Measurements from ENCODE around the gene VEGFD.

The VEGFD gene

DNA sequence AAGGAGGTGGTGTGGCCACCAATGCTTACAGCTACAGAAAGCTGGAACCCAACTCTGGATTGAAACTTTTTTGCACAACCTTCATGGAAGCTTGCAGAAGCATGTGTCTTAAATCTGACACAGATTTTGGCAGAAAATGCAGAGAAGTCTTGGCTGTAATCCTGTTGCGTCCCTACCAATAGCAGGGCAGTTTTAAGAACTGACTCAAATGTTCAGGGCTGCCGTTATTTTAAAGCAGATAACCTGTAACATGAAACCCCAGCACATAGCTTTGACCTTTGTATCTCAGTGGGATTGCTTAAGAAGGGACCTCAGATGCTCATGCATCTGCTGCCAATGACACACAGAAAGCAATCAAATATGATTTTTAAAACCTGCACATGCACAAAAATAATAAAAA lies at the start of gene VEGFD:
TSS of gene VEGFD (minus strand) at position 110 of the 400 bp plus-strand sequence. CDS start 467 bp downstream, outside the sequence.
- in situ Hi-C loops (cut with MboI; ENCODE audit: low sequenced_read_pairs) = no loop called here

- in situ Hi-C loops (cut with MboI; ENCODE audit: low sequenced_read_pairs) = no loop called here
Measured at GRCh38 chrX:15430584-15430983, 46.4 kb upstream of the VEGFD start.

DNA sequence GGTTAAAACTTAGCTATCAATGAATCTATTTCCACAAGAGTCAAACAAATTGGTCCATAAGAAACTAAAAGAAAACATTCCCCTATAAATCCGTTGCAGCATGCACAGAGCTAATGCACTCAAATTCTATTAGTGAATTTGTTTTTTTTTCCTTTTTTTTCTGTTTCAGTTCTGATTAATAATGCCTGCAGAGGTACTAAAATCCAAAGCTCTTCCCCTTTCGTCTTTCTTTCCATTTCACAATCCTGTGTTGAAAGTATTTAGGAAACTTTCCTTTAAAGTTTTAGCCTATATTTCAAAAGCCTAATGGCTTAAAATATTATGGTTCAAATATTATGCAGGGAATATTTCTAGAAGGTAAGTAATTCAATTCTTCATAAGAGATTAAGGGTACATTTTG lies 45.9 kb upstream of the VEGFD start:
- in situ Hi-C loops (cut with MboI; ENCODE audit: low sequenced_read_pairs) = no loop called here

DNA sequence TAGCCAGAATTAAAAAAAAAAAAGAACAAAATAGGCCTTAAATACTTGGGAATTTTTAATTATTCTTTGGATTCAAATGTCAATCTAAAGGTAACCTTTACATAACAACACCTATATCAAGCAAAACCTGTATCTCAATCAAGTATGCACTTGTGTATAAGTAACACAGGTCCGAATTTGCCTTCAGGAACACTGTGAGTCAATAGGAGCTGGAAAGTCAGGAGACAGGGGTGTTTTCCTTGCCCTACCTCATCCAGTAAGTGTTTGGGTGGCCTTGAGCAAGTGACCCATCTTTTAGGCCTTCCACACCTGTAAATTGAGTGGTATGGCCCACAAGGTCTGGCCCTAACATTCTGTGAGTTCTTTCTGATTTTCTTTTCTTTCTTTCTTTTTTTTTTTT lies 40.8 kb upstream of the VEGFD start:
- in situ Hi-C loops (cut with MboI; ENCODE audit: low sequenced_read_pairs) = no loop called here

GRCh38 chrX:15418707-15419181 lies 34.5 kb upstream of the VEGFD start:
- in situ Hi-C loops (cut with MboI; ENCODE audit: low sequenced_read_pairs) = no loop called here

DNA sequence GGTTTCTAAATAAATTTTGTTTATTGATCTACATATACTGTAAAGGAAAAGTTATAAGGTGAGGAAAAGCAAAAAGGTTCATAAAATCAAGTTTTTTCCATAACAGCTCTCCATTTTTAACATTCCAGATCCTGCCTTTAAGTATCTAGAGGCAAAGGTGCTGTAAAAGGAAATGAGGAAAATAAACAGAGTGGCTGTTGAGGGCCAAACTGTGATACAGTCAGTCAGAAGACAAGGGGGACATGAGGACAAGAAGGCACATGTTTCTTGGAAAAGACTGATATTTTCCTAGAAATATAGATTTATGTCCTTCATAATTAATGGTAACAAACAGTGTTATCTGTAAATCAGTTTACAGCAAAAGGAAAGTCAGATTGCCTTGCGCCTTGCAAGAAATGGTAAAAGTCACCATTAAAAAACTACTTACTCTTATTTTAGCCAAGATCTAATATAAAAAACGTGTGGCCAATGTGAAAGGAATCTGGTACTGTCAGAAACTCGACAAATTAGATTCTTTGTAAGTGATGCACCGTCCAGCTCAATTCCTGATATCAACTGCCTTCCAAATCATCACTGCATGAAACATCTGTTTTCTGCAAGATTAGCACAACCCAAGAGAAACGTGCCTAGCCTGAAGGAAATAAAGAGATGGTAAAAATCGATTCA lies 34.0 kb upstream of the VEGFD start:
- in situ Hi-C loops (cut with MboI; ENCODE audit: low sequenced_read_pairs) = no loop called here

DNA sequence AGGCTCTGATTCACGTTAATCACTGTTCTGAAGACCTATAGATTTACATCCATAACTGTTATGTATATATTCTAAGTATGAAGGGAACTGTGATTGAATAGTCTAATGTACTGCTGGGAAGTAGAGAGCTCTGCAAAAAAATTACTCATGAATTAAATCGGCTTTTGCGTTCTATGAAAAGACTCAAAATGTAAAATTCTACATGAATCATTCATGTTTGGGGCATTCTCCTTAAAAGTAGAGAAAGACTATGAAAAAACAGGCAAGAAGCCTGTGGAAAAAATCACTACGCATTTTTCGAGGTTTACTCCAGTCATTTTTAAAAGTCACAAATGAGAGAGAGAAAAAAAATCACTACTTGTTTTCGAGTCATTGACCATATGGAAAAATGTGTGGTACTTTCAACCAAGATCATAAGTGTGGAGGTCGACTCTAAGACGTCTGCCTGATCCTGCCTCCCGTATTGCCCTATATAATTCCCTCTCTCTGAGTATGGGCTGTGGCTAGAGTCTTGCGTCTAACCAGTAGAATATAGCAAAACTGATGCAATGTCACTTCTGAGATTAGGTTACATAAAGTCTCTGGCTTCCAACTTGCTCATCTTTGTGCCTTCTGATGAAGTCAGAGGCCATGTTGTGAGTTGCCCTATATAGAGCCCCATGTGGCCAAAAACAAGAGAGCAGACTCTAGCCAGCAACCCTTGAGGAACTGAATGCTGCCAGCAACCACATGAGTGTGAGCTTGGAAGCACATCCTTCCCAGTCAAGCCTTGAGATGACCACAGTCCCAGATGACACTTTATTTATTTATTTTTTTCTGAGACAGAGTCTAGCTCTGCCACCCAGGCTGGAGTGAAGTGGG lies 32.1 kb upstream of the VEGFD start:
- in situ Hi-C loops (cut with MboI; ENCODE audit: low sequenced_read_pairs) = no loop called here

- in situ Hi-C loops (cut with MboI; ENCODE audit: low sequenced_read_pairs) = no loop called here
Measured at GRCh38 chrX:15413101-15413500, 28.9 kb upstream of the VEGFD start.

GRCh38 chrX:15410947-15411346 lies 26.7 kb upstream of the VEGFD start:
- in situ Hi-C loops (cut with MboI; ENCODE audit: low sequenced_read_pairs) = no loop called here

GRCh38 chrX:15410430-15410829 lies 26.2 kb upstream of the VEGFD start:
- in situ Hi-C loops (cut with MboI; ENCODE audit: low sequenced_read_pairs) = no loop called here

DNA sequence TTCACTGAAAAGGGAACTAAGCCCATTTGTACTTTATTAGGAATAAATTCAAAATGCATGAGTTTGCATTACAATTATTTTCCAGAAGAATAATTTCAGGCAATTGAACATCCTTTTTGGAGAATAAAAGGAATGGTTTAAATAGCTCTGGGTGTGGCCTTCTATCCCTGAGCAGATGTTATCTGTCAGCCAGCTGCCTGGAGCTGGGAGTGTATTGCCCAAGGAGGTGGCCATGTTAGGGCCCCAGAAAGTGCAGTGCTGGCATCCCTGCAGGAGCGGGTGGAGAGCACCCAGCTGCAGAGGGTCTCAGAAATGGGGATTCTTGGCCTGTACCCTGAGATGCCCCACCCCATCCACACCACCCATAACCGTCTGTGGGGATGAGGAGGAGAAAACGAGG lies 21.6 kb upstream of the VEGFD start:
- in situ Hi-C loops (cut with MboI; ENCODE audit: low sequenced_read_pairs) = no loop called here

DNA sequence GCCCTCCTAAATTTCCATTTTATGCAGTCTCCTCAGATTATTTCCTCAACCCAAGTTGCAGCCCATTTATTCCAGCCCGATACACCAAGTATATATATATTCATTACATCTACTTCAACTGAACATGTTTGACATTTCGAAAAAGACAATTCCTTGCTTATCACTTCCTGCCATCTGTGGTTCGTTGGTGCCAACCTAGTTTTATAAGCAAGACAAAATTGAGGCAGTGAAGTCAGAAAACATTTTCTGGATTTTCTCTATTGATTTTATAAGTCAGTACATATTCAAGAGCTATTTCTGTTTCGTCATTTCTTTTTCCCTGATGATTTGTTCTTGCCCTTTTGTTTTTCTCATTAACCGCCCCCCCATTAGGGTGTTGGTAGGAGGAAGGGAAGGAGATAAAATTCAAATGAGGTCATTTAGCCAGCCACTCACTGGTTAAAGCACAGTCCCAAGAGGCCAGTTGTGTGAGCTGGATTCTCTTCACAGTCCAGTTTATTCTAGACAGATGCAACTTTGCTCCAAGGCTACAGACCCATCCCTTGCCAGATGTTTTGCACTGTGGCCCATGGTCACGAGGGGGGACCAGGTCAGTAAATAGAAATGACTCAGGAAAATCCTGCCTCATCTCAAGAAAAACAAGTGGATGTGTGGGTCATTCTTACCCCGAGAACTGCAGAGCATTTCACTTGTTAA lies 20.3 kb upstream of the VEGFD start:
- in situ Hi-C loops (cut with MboI; ENCODE audit: low sequenced_read_pairs) = no loop called here

- in situ Hi-C loops (cut with MboI; ENCODE audit: low sequenced_read_pairs) = no loop called here
Measured at GRCh38 chrX:15401378-15401777, 17.2 kb upstream of the VEGFD start.

DNA sequence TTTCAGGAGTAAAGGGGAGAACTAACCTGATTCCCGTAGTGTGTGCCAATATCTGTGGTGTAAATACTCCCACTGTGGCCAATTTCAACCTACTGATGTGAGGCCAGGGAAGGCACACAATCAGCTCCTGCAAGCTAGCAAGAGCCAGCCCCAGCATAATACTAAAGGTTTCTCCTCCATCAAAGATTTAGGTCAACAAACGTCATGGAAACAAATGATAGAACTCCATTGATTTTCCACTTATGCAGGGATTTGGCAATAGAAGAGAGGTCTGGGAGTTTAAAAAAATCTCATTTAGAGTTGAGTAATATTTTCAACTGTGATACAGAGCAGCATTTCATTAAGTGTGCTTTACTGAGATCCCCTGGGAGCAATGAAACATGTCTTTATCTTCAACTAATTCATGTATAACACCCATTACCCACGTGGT lies 15.8 kb upstream of the VEGFD start:
- in situ Hi-C loops (cut with MboI; ENCODE audit: low sequenced_read_pairs) = no loop called here

DNA sequence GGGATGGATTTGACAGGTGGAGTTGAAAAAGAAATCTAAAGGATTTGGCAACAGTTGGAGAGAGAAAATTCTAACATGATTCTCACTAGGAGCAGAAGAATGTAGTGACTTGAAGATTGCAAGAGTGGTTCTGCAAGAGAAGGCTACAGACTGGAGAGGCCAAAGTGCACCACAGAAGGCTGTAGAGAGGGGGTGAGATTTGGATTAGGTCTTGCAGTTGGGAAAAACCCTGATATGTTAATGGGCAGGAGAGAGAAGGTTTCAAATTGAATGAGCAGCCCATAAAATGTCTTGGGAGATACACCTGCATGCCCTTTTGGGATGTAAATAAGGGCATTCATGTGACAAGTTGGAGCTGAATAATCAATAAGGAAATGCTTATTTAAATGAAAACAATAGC lies 14.7 kb upstream of the VEGFD start:
- in situ Hi-C loops (cut with MboI; ENCODE audit: low sequenced_read_pairs) = no loop called here

- in situ Hi-C loops (cut with MboI; ENCODE audit: low sequenced_read_pairs) = no loop called here
Measured at GRCh38 chrX:15395789-15396188, 11.6 kb upstream of the VEGFD start.

DNA sequence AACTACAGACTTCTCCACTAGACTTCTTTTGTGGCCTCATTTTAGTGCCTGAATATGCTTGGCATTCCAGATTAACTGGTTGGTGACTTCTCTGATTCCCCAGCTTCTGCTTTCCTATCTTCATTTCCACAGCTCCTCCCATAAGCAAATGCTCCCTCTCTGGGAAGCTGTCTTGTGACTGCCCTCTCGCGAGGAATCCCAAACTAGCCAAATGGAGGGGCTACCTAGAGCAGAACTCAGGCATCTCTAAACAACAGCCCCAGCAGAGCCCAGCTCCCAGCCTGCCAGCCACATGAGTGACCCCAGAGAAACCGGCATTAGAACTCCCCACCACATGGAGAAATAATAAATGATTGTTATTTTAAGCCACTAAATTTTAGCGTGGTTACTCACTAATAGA lies 7.6 kb upstream of the VEGFD start:
- in situ Hi-C loops (cut with MboI; ENCODE audit: low sequenced_read_pairs) = no loop called here

DNA sequence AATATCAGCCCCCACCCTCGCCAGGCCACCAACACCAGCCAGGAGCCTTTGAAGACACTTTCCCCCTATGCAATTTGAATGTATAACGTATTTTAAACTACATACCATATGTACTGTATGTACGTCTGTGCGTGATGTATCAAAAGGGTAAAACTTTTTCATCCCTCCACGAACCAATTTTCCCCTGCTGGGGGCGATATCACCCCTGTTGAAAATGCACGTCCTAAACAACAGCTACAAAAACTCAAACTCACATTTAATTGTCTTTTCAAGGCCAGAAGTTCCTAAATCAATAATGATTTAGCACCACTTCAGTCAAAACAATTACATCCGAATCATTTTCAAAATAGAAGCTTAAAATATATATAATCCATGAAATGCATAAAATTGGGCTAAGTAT lies 1.4 kb downstream of the VEGFD start:
- in situ Hi-C loops (cut with MboI; ENCODE audit: low sequenced_read_pairs) = no loop called here

DNA sequence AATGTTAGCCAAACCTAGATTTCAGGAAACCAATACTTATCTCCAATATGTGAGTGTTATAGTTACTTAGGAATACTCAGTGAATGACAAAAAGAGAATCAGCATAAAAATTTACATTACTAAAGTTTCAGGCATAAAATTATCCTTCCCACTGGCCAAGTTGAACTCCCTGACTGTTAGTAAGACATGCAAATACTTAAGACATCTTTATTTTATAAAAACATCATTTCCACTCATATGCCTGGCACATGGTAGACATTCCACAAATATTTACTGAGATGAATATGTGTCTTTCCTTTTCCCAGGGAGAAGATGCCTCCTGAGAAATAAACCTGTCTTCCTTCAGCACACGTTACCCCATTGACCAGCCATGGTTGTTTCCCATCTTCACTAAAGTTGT lies 7.3 kb downstream of the VEGFD start:
- in situ Hi-C loops (cut with MboI; ENCODE audit: low sequenced_read_pairs) = no loop called here

GRCh38 chrX:15373976-15374375 lies 10.2 kb downstream of the VEGFD start:
- in situ Hi-C loops (cut with MboI; ENCODE audit: low sequenced_read_pairs) = no loop called here

GRCh38 chrX:15366506-15367352 lies 17.5 kb downstream of the VEGFD start:
- in situ Hi-C loops (cut with MboI; ENCODE audit: low sequenced_read_pairs) = no loop called here

Data from HL-60/S4 treated with phorbol 12-myristate 13-acetate at 8.2 ng/mL for 4 days and 3 days (cell line).